Loucy (cell line): ENCODE data around the gene GALNT3.

Experiments used
- CTCF ChIP-seq: fragments of 200-600 bp; sonication (generic); conservative IDR thresholded peaks from 2 replicates; pipeline ENCODE4 v1.5.1; 2014; ENCODE audit warnings: mild to moderate bottlenecking, antibody characterized with exemption, low read length
- EZH2phosphoT487 ChIP-seq: fragments of 200-600 bp; IDR thresholded peaks from 2 replicates; pipeline ENCODE4 v1.6.1; 2018; ENCODE audit warnings: antibody characterized with exemption, mild to moderate bottlenecking, moderate library complexity, borderline replicate concordance

- TF ChIP-seq EZH2phosphoT487, result no peak
- no peak for TF ChIP-seq CTCF
Measured at GRCh38 chr2:165840333-165840958, 46.4 kb upstream of the GALNT3 start.
